Calu3 (cell line): ENCODE data around the gene TBL2. TPM values are rescaled to one million over a fixed set of nuclear protein-coding genes. Genes with fewer than 3 reads are reported as not detected.
A peak's percentile ranks its signal among the peaks of the same experiment; 100 is the strongest.

Experiments used
- BruUV-seq: library from RNA; stranded (reverse); fragments of 400-500 nt; replicated peaks from 2 replicates; lab custom pipeline; 2021; lab: Mats Ljungman, UMichigan
- CTCF ChIA-PET: fragments of 300-600 bp; sonication (Branson Sonifier 250); formaldehyde crosslinking; loops from one replicate; lab custom pipeline; 2022; ENCODE audit warnings: antibody characterized with exemption; lab: Charles Lee
- DNase-seq: peaks from one replicate; pipeline ENCODE4 v3.0.0; 2022
- H3K27ac Mint-ChIP-seq: one replicate; pipeline ENCODE4 v1.8.0; 2022; ENCODE audit warnings: mixed read lengths; ENCODE audit not compliant: unreplicated experiment
- H3K27me3 Mint-ChIP-seq: one replicate; pipeline ENCODE4 v1.8.0; 2022; ENCODE audit warnings: mixed read lengths; ENCODE audit not compliant: unreplicated experiment
- H3K36me3 Mint-ChIP-seq: one replicate; pipeline ENCODE4 v1.8.0; 2022; ENCODE audit warnings: mild to moderate bottlenecking, moderate library complexity, mixed read lengths; ENCODE audit not compliant: insufficient read depth, unreplicated experiment
- H3K4me1 Mint-ChIP-seq: one replicate; pipeline ENCODE4 v1.8.0; 2022; ENCODE audit warnings: mild to moderate bottlenecking, low read depth, mixed read lengths; ENCODE audit not compliant: unreplicated experiment
- H3K4me3 Mint-ChIP-seq: one replicate; pipeline ENCODE4 v1.8.0; 2022; ENCODE audit warnings: mild to moderate bottlenecking, low read depth, moderate library complexity, mixed read lengths; ENCODE audit not compliant: unreplicated experiment
- H3K9me3 Mint-ChIP-seq: one replicate; pipeline ENCODE4 v1.8.0; 2022; ENCODE audit warnings: low read depth, mixed read lengths; ENCODE audit not compliant: unreplicated experiment
- CTCF ChIP-seq: fragments of 200-600 bp; IDR thresholded peaks from one replicate; pipeline ENCODE4 v1.8.0; 2022; ENCODE audit warnings: antibody characterized with exemption; ENCODE audit not compliant: unreplicated experiment
- intact Hi-C: fragments of 100-400 bp; cut with micrococcal nuclease; formaldehyde crosslinking; loops from one replicate; pipeline ENCODE4 v1.10.0; 2022; ENCODE audit not compliant: unreplicated experiment
- total RNA-seq: library from RNA; stranded (reverse); gene quantifications from 2 replicates; pipeline ENCODE4 v1.2.3, GENCODE V29; 2022

The TBL2 gene
- total RNA-seq, 1 experiment from 2014 or later, result 35.9 TPM

GRCh38 chr7:73522105-73522872 lies 56.1 kb downstream of the TBL2 start, which contains the start of gene BAZ1B:
Gene BAZ1B (minus strand): TSS chr7:73522293. CDS start chr7:73521933, 360 bp downstream.
- Mint-ChIP-seq H3K4me3 (peak within 1 kb of the TSS; percentile 96), H3K4me1 (peaks cover 8% of the 10 kb centered on the region), H3K36me3 (peaks cover 32% of the 10 kb centered on the region), H3K27me3 (no peaks in the 10 kb centered on the region), H3K27ac (peak within 1 kb of the TSS; percentile 97), H3K9me3 (no peaks in the 10 kb centered on the region)
- DNase-seq, result peak; percentile 92
- BruUV-seq, result TSS peak; percentile 81
- intact Hi-C loops, result no loop called here
- CTCF ChIA-PET, result interaction anchor here (0.6 kb wide), 1 partner anchor 212 kb away, joined by 4 read pairs; no protein-coding TSS in a partner anchor
- TF ChIP-seq CTCF, result no peak

- Mint-ChIP-seq H3K4me1 (peaks cover 8% of the 10 kb centered on the region), H3K27ac (peak overlapping the region; percentile 97), H3K27me3 (no peaks in the 10 kb centered on the region), H3K4me3 (peak overlapping the region; percentile 96), H3K9me3 (no peaks in the 10 kb centered on the region), H3K36me3 (peaks cover 32% of the 10 kb centered on the region)
- BruUV-seq, result no TSS peak
- no peak for TF ChIP-seq CTCF
- intact Hi-C loops, result no loop called here
- CTCF ChIA-PET, result no interaction called here
- peak; percentile 36 for DNase-seq
Observed at GRCh38 chr7:73521636-73522104, 56.7 kb downstream of the TBL2 start.

DNA sequence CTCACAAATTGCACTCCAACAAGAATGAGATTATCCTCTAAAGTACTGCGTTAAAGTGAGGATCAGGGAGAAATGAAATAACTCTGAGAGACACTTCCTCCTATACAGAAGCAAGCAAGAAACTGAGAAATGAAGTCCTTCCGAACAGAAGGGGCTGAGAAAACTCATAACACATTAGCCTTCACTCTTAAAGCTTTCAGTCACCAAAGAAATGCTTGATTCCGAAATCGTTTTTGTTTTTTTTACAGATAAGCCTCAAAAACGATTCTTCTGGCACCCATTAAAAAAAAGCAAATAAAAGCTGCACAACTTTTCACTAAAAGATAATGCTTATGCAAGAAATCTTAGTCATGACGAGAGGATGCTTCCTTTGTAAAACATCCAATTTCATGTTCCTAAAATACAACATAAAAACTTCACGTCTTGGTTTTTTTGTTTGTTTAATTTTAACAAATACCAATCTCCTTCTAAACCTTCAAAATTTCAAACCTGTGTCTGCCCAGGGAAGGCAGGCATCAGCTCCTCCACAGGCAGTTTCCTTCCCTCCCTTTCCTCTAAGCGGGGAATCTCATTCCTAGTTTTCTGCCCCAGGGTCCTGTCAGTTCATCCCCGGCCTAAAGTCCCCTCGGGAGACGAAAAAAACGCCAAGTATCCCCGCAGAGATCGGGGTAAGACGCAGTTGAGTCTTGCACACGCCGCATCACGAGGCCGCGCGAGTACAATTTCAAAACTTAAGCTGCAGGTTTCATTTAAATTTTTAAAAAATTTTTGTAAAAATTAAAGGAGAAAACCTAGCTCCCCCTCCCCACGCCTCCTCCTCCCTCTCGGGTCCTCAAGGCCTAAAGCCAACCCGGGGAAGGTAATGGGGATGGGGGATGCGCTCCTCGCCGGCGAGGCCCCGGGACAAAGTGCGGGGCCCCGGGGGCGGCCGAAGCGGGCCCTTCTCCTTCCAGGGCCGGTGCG lies 57.4 kb downstream of the TBL2 start:
- Mint-ChIP-seq H3K9me3 (no peaks in the 10 kb centered on the region), H3K4me1 (peaks cover 8% of the 10 kb centered on the region), H3K4me3 (peak overlapping the region; percentile 96), H3K27me3 (no peaks in the 10 kb centered on the region), H3K27ac (peak overlapping the region; percentile 61), H3K36me3 (peaks cover 32% of the 10 kb centered on the region)
- TSS peak; percentile 21 for BruUV-seq
- CTCF ChIA-PET, result interaction anchor here (0.6 to 1.3 kb wide), 3 partner anchors 36 to 204 kb away, joined by 3 to 4 read pairs (median 3); no protein-coding TSS in a partner anchor
- no peak for DNase-seq
- intact Hi-C loops, result no loop called here
- no peak for TF ChIP-seq CTCF
